HK-2 (cell line): ENCODE measurements around the gene ABCC1.
A peak's percentile ranks its signal among the peaks of the same experiment; 100 is the strongest.

Experiments used
- DNase-seq: peaks from one replicate; pipeline ENCODE4 v3.0.0-alpha.2; 2018; ENCODE audit not compliant: unreplicated experiment

ABCC1 gene

GRCh38 chr16:16021646-16021987 is 72.2 kb downstream of the ABCC1 start:
- DNase-seq = no peak

- peak; percentile 89 for DNase-seq
Measured at GRCh38 chr16:16021988-16022682, 72.7 kb downstream of the ABCC1 start.

- no peak for DNase-seq
Measured at GRCh38 chr16:16022683-16023064, 73.3 kb downstream of the ABCC1 start.

GRCh38 chr16:16025214-16025968 is 76.0 kb downstream of the ABCC1 start:
- no peak for DNase-seq

- no peak for DNase-seq
Measured at GRCh38 chr16:16027728-16028310, 78.4 kb downstream of the ABCC1 start.

- DNase-seq = no peak
Measured at GRCh38 chr16:16028311-16028999, 79.0 kb downstream of the ABCC1 start.

GRCh38 chr16:16029431-16030011 is 80.1 kb downstream of the ABCC1 start:
- DNase-seq = no peak

- DNase-seq = no peak
Measured at GRCh38 chr16:16030449-16030848, 81.0 kb downstream of the ABCC1 start.

- no peak for DNase-seq
Measured at GRCh38 chr16:16031401-16031800, 82.0 kb downstream of the ABCC1 start.

GRCh38 chr16:16032271-16032979 is 83.0 kb downstream of the ABCC1 start:
- no peak for DNase-seq

GRCh38 chr16:16033208-16033717 is 83.8 kb downstream of the ABCC1 start:
- DNase-seq = no peak

- no peak for DNase-seq
Measured at GRCh38 chr16:16036359-16036792, 87.0 kb downstream of the ABCC1 start.

- DNase-seq = no peak
Measured at GRCh38 chr16:16037521-16037920, 88.1 kb downstream of the ABCC1 start.

GRCh38 chr16:16037970-16038369 is 88.6 kb downstream of the ABCC1 start:
- DNase-seq = no peak

- no peak for DNase-seq
Measured at GRCh38 chr16:16038950-16039349, 89.5 kb downstream of the ABCC1 start.

- DNase-seq = no peak
Measured at GRCh38 chr16:16041196-16041892, 91.9 kb downstream of the ABCC1 start.

- no peak for DNase-seq
Measured at GRCh38 chr16:16042076-16042475, 92.7 kb downstream of the ABCC1 start.

GRCh38 chr16:16045296-16045695 is 95.9 kb downstream of the ABCC1 start:
- no peak for DNase-seq

GRCh38 chr16:16045879-16046278 is 96.5 kb downstream of the ABCC1 start:
- no peak for DNase-seq

- DNase-seq = no peak
Measured at GRCh38 chr16:16047761-16048160, 98.3 kb downstream of the ABCC1 start.
